Gastroesophageal sphincter (tissue), 3 donors: Measurements from ENCODE around the gene CSAD.

Experiments used
- EP300 ChIP-seq: sonication (generic); formaldehyde crosslinking; IDR thresholded peaks from one replicate; pipeline ENCODE4 v1.6.1; 2017; ENCODE audit warnings: antibody characterized with exemption, mild to moderate bottlenecking
- POLR2A ChIP-seq, 2 donors: fragments of 450-650 bp; IDR thresholded peaks; one replicate each; pipeline ENCODE4 v1.6.1; 2017; ENCODE audit warnings: antibody characterized with exemption in 2 of 2, mild to moderate bottlenecking in 2 of 2, moderate library complexity in 1 of 2
- TF ChIP-seq, protein P1 (sequence below), 4 experiments: fragments of 200-600 bp in 2 of 4; fragments of 450-650 bp in 2 of 4; sonication (generic) in 1 of 4; IDR thresholded peaks; one replicate each; pipeline ENCODE4 v1.5.1; 2017 to 2019; ENCODE audit warnings: antibody characterized with exemption in 4 of 4, mild to moderate bottlenecking in 2 of 4, moderate library complexity in 2 of 4

DNA sequence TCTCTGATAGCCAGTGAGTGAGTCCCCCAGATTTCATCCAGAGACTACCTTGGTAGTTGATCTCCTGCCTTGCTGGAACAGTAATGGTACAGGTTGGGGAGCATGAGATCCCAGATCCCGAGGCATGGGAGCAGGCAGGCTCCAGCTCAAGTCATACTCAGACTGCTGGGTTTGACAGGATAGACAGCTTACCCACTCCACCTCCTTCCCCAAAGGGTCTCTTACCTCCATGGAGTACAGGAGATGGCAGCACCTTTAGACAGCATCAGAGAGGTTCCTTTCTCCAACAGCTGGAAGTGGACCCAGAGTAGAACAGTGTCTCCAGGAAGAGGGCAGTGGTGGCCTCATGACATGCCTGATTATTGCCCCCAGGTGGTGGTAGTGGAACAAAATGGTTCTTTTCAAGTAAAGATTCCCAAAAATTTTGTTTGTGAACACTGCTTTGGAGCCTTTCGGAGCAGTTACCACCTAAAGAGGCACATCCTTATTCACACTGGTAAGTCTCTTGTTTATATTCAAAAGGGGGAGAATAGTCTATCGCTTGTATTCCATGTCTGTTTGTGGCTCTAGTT is 4.9 kb upstream of the CSAD start:
- TF ChIP-seq, protein P1, sequence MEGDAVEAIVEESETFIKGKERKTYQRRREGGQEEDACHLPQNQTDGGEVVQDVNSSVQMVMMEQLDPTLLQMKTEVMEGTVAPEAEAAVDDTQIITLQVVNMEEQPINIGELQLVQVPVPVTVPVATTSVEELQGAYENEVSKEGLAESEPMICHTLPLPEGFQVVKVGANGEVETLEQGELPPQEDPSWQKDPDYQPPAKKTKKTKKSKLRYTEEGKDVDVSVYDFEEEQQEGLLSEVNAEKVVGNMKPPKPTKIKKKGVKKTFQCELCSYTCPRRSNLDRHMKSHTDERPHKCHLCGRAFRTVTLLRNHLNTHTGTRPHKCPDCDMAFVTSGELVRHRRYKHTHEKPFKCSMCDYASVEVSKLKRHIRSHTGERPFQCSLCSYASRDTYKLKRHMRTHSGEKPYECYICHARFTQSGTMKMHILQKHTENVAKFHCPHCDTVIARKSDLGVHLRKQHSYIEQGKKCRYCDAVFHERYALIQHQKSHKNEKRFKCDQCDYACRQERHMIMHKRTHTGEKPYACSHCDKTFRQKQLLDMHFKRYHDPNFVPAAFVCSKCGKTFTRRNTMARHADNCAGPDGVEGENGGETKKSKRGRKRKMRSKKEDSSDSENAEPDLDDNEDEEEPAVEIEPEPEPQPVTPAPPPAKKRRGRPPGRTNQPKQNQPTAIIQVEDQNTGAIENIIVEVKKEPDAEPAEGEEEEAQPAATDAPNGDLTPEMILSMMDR (IDR thresholded peaks at IDR 0.05): no peak
- TF ChIP-seq EP300 (no peak), POLR2A (IDR thresholded peaks at IDR 0.05) (no peak)
